SK-N-SH (cell line): ENCODE measurements around the gene ASIC1. TPM values are rescaled to one million over a fixed set of nuclear protein-coding genes. Genes with fewer than 3 reads are reported as not detected.

Experiments used
- CTCF ChIA-PET: fragments of 300-600, 350-600 bp; formaldehyde crosslinking; extraction: SDS; loops from one replicate; lab custom pipeline; 2021; lab: Yijun Ruan, JAX
- POLR2A ChIA-PET: fragments of 350-600 bp; sonication (Branson Sonifier 250); formaldehyde crosslinking; extraction: SDS; loops from one replicate; lab custom pipeline; 2020; ENCODE audit warnings: antibody characterized with exemption, inconsistent platforms; lab: Yijun Ruan, JAX
- DNase-seq: peaks from one replicate; pipeline ENCODE4 v3.0.0; 2012
- H2AFZ ChIP-seq: fragments of 200-600 bp; sonication (generic); 2 replicates; pipeline ENCODE4 v1.8.1; 2016; ENCODE audit warnings: antibody characterized with exemption, mild to moderate bottlenecking, low read depth
- H3F3A ChIP-seq: fragments of 200-600 bp; sonication (generic); replicated peaks from 2 replicates; pipeline ENCODE3; 2016; ENCODE audit warnings: antibody characterized with exemption, mild to moderate bottlenecking; ENCODE audit not compliant: insufficient read depth
- H3K27ac ChIP-seq, 2 experiments: fragments of 200-500 bp in 1 of 2; fragments of 200-600 bp in 1 of 2; sonication (Bioruptor generic) in 1 of 2; sonication (generic), shearing (Covaris generic) in 1 of 2; 2 replicates each; pipeline versions ENCODE4 v1.5.1 to v1.6.1; 2014 to 2016; ENCODE audit warnings: low read depth in 2 of 2, inconsistent platforms in 1 of 2, low read length in 1 of 2, mild to moderate bottlenecking in 1 of 2, mixed read lengths in 1 of 2
- H3K27me3 ChIP-seq: fragments of 200-600 bp; sonication (generic), shearing (Covaris generic); 2 replicates; pipeline ENCODE4 v1.6.1; 2016; ENCODE audit warnings: mixed run types; ENCODE audit not compliant: insufficient read depth
- H3K36me3 ChIP-seq, 2 experiments: fragments of 200-500 bp in 1 of 2; fragments of 200-600 bp in 1 of 2; sonication (Bioruptor generic) in 1 of 2; sonication (generic) in 1 of 2; replicated peaks in 1 of 2; 2 replicates each; pipeline versions ENCODE3 to v1.5.1; 2014 to 2016; ENCODE audit warnings: low read length in 1 of 2, mild to moderate bottlenecking in 1 of 2; ENCODE audit not compliant: insufficient read depth in 2 of 2, control insufficient read depth in 1 of 2
- H3K4me1 ChIP-seq, 2 experiments: fragments of 200-500 bp in 1 of 2; fragments of 200-600 bp in 1 of 2; sonication (Bioruptor generic) in 1 of 2; sonication (generic), shearing (Covaris generic) in 1 of 2; 2 replicates each; pipeline versions ENCODE4 v1.5.1 to v1.6.1; 2014 to 2016; ENCODE audit warnings: low read depth in 1 of 2, low read length in 1 of 2, mixed run types in 1 of 2; ENCODE audit not compliant: insufficient read depth in 2 of 2, control insufficient read depth in 1 of 2
- H3K4me2 ChIP-seq: fragments of 200-600 bp; sonication (generic), shearing (Covaris generic); 2 replicates; pipeline ENCODE4 v1.6.1; 2017; ENCODE audit warnings: mixed run types
- H3K4me3 ChIP-seq, 2 experiments: fragments of 200-500 bp in 1 of 2; fragments of 200-600 bp in 1 of 2; sonication (Bioruptor generic) in 1 of 2; sonication (generic), shearing (Covaris generic) in 1 of 2; 2 replicates each; pipeline versions ENCODE4 v1.5.1 to v1.8.1; 2014 to 2016; ENCODE audit warnings: low read depth in 2 of 2, inconsistent platforms in 1 of 2, low read length in 1 of 2, mild to moderate bottlenecking in 1 of 2, mixed read lengths in 1 of 2, moderate library complexity in 1 of 2
- H3K79me2 ChIP-seq: fragments of 200-600 bp; sonication (generic); 2 replicates; pipeline ENCODE4 v1.8.1; 2017; ENCODE audit warnings: mild to moderate bottlenecking; ENCODE audit not compliant: insufficient read depth
- H3K9ac ChIP-seq: fragments of 200-600 bp; sonication (generic); 2 replicates; pipeline ENCODE4 v1.6.1; 2017; ENCODE audit warnings: mixed run types
- H3K9me2 ChIP-seq: fragments of 200-600 bp; sonication (generic); 2 replicates; pipeline ENCODE4 v1.6.1; 2017; ENCODE audit warnings: mixed run types
- H3K9me3 ChIP-seq: fragments of 200-600 bp; sonication (generic); 2 replicates; pipeline ENCODE4 v1.6.1; 2017; ENCODE audit warnings: mixed run types, mild to moderate bottlenecking, moderate library complexity
- H4K20me1 ChIP-seq: fragments of 200-600 bp; sonication (generic); 2 replicates; pipeline ENCODE4 v1.6.1; 2017; ENCODE audit warnings: mild to moderate bottlenecking, mixed run types; ENCODE audit not compliant: insufficient read depth
- CHD2 ChIP-seq: fragments of 150-350 bp; IDR thresholded peaks from 2 replicates; pipeline ENCODE4 v1.6.1; 2018; ENCODE audit warnings: low read length; ENCODE audit not compliant: partially characterized antibody
- GATA2 ChIP-seq: sonication (generic); formaldehyde crosslinking; IDR thresholded peaks from 2 replicates; pipeline ENCODE4 v1.5.0; 2020; ENCODE audit warnings: mild to moderate bottlenecking, missing genetic modification reagents
- MEF2A ChIP-seq: IDR thresholded peaks from 2 replicates; pipeline ENCODE4 v1.4.0; 2012; ENCODE audit warnings: low read depth, borderline replicate concordance
- POLR2AphosphoS5 ChIP-seq: IDR thresholded peaks from 2 replicates; pipeline ENCODE4 v1.6.1; 2012; ENCODE audit warnings: low read depth, low read length
- RCOR1 ChIP-seq: fragments of 150-350 bp; IDR thresholded peaks from 2 replicates; pipeline ENCODE4 v1.6.1; 2017; ENCODE audit warnings: antibody characterized with exemption, low read length
- SMC3 ChIP-seq: IDR thresholded peaks from 2 replicates; pipeline ENCODE4 v1.6.1; 2012; ENCODE audit warnings: low read depth, low read length, improper control_type of control experiment
- TAF1 ChIP-seq: IDR thresholded peaks from 2 replicates; pipeline ENCODE4 v1.6.1; 2012; ENCODE audit warnings: low read depth, mild to moderate bottlenecking, low read length, moderate library complexity, borderline replicate concordance
- WGBS: methylation state at CpG from one replicate; pipeline ENCODE4 v1.1.6; 2017; ENCODE audit warnings: low lambda C conversion rate; 5-methylcytosine and 5-hydroxymethylcytosine counted together
- polyA plus RNA-seq, 3 experiments: library from polyadenylated mRNA; depleted of rRNA; stranded (reverse); fragments of >200 nt; gene quantifications; 2 replicates each; pipeline ENCODE4 v1.2.3, GENCODE V29; 2012
- TF ChIP-seq, protein P1 (sequence below): IDR thresholded peaks from 2 replicates; pipeline ENCODE4 v1.4.0; 2012; ENCODE audit warnings: low read depth
- TF ChIP-seq, protein P2 (sequence below): fragments of 200-600 bp; sonication (generic); IDR thresholded peaks from 2 replicates; pipeline ENCODE4 v1.6.1; 2017; ENCODE audit warnings: antibody characterized with exemption, mild to moderate bottlenecking, moderate library complexity

Gene ASIC1
- polyA plus RNA-seq, 1 of the 3 experiments (the other 2 are of a cell fraction): 28.4 TPM

DNA sequence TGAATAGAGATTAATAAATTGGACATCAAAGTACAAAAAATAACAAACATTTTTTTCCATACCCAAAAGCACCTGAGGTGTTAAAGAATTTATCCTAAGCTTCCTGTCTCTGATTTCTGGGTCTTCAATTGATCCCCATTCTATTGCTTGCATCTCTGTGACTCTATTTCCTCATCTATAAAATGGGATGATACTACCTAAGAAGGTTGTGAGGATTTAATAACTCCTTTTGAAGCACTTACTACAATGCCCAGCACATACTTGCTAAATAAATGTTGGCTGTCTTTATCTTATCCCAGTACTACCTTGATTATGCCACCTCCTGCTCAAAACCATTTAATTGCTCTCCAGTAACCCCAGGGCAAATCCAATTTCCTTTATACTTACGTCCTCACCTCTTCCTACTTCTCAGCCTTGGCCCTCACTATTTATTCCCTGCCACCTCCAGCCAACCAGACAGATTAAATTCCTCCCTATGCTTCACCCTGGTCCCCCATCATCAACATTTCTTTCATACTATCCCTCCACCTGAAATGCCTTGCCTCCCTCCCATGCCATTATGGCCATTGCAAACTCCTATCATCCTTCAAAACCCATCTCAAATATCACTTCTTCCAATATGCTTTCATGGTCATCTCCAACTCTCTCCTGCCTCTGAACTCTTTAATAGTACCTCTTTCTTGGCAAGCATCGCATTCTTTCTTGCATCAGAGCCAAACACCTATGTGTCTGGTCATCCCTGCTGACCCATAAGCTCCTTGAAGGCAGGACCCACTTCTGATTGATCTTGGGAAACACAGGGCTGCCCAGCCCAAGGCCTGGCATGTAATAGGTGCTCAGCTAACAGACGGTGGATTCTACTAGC lies 7.9 kb upstream of the ASIC1 start:
- TF ChIP-seq POLR2AphosphoS5: no peak
- TF ChIP-seq GATA2 (CRISPR knock-in tag): no peak
- TF ChIP-seq SMC3: no peak
- no peak for TF ChIP-seq RCOR1
- no peak for TF ChIP-seq TAF1
- TF ChIP-seq, protein P1, sequence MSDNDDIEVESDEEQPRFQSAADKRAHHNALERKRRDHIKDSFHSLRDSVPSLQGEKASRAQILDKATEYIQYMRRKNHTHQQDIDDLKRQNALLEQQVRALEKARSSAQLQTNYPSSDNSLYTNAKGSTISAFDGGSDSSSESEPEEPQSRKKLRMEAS: no peak
- H3K9me2 ChIP-seq: no peaks in the 10 kb centered on the region
- H3K36me3 ChIP-seq: no peaks in the 10 kb centered on the region
- 80% methylated on average over 3 of the region's 3 CpGs for WGBS
- no peak overlapping the region for H3K27ac ChIP-seq
- no peaks in the 10 kb centered on the region for H4K20me1 ChIP-seq
- no peak for DNase-seq
- CTCF ChIA-PET: interaction anchor here (0.5 to 37.6 kb wide), 9 partner anchors 10 to 185 kb away, joined by 3 to 1401 read pairs (median 4); partner anchors contain the start of genes AQP5 and AQP6
- no peak overlapping the region for H2AFZ ChIP-seq
- no peaks in the 10 kb centered on the region for H3K9me3 ChIP-seq
- POLR2A ChIA-PET: no interaction called here
- H3K9ac ChIP-seq: no peak overlapping the region
- H3K4me3 ChIP-seq: no peak overlapping the region
- H3K27me3 ChIP-seq: peaks cover 7% of the 10 kb centered on the region
- no peak overlapping the region for H3K4me2 ChIP-seq
- peaks cover 0 to 4% of the 10 kb centered on the region in 2 experiments; a peak in 1 of 4 replicates for H3K4me1 ChIP-seq
- no peaks in the 10 kb centered on the region for H3F3A ChIP-seq
- no peaks in the 10 kb centered on the region for H3K79me2 ChIP-seq

DNA sequence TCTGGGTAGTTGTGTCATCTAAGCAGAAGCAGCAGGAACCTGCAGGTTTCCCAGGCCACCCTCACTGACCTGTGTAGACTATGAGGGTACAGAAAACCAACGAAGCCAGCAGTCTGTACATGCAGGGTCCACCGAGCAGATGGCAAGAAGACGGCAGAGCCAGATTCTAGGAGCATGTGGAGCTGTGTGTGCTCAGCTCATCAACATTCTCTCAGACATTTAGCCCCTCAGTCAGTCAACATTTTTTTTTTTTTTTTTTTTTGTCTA lies 7.3 kb upstream of the ASIC1 start:
- Histone ChIP-seq H2AFZ (no peak overlapping the region), H3F3A (no peaks in the 10 kb centered on the region), H3K9me3 (no peaks in the 10 kb centered on the region), H3K9ac (no peak overlapping the region), H3K27me3 (peaks cover 7% of the 10 kb centered on the region), H3K79me2 (no peaks in the 10 kb centered on the region), H3K4me1 (peaks cover 0 to 4% of the 10 kb centered on the region in 2 experiments; a peak in 1 of 4 replicates), H4K20me1 (no peaks in the 10 kb centered on the region), H3K9me2 (no peaks in the 10 kb centered on the region), H3K36me3 (no peaks in the 10 kb centered on the region), H3K27ac (no peak overlapping the region), H3K4me3 (no peak overlapping the region), H3K4me2 (no peak overlapping the region)
- POLR2A ChIA-PET: no interaction called here
- no peak for DNase-seq
- CTCF ChIA-PET: interaction anchor here (0.8 to 37.6 kb wide), 6 partner anchors 11 to 183 kb away, joined by 3 to 1401 read pairs (median 12); partner anchors contain the start of genes AQP5 and AQP6
- TF ChIP-seq CHD2: no peak
- TF ChIP-seq, protein P2, sequence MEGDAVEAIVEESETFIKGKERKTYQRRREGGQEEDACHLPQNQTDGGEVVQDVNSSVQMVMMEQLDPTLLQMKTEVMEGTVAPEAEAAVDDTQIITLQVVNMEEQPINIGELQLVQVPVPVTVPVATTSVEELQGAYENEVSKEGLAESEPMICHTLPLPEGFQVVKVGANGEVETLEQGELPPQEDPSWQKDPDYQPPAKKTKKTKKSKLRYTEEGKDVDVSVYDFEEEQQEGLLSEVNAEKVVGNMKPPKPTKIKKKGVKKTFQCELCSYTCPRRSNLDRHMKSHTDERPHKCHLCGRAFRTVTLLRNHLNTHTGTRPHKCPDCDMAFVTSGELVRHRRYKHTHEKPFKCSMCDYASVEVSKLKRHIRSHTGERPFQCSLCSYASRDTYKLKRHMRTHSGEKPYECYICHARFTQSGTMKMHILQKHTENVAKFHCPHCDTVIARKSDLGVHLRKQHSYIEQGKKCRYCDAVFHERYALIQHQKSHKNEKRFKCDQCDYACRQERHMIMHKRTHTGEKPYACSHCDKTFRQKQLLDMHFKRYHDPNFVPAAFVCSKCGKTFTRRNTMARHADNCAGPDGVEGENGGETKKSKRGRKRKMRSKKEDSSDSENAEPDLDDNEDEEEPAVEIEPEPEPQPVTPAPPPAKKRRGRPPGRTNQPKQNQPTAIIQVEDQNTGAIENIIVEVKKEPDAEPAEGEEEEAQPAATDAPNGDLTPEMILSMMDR: no peak
- TF ChIP-seq MEF2A: no peak
- WGBS: 77% methylated on average over 3 of the region's 3 CpGs
